HepG2 (cell line): ENCODE measurements around the gene EZH1. TPM values are rescaled to one million over a fixed set of nuclear protein-coding genes. Genes with fewer than 3 reads are reported as not detected.

Experiments
- ATAC-seq: fragments of 200-7000 bp; cut with Tn5 transposase; 3 replicates; pipeline ENCODE4 v1.9.1; 2020; ENCODE audit warnings: mild to moderate bottlenecking, moderate library complexity
- BruUV-seq: library from RNA; stranded (reverse); fragments of 400-500 nt; replicated peaks from 2 replicates; lab custom pipeline; 2021; lab: Mats Ljungman, UMichigan
- CTCF ChIA-PET: fragments of 300-600 bp; formaldehyde crosslinking; extraction: SDS; loops from one replicate; lab custom pipeline; 2021; ENCODE audit warnings: low total read pairs, inconsistent platforms, low intra/inter-chr PET ratio; lab: Yijun Ruan, JAX
- POLR2A ChIA-PET: fragments of 350-600 bp; sonication (Branson Sonifier 250); formaldehyde crosslinking; loops from one replicate; lab custom pipeline; 2020; ENCODE audit warnings: antibody characterized with exemption, inconsistent platforms; lab: Yijun Ruan, JAX
- DNase-seq: peaks from one replicate; pipeline ENCODE4 v3.0.0-alpha.2; 2015; ENCODE audit warnings: low spot score
- FAIRE-seq: peaks from 3 replicates; lab custom pipeline; 2011; peaks lifted over from hg19 to GRCh38; lab: Jason Lieb, UNC
- H2AFZ ChIP-seq: one replicate; pipeline ENCODE4 v1.6.1; 2011; ENCODE audit warnings: low read length, inconsistent platforms
- H3K27ac ChIP-seq: fragments of 300-600 bp; 3 replicates; pipeline ENCODE4 v1.8.0; 2011; ENCODE audit warnings: mixed run types, mild to moderate bottlenecking, mixed read lengths, low read length, inconsistent platforms; ENCODE audit not compliant: insufficient read depth; ENCODE audit errors: extremely low read length
- H3K27me3 ChIP-seq, 2 experiments: fragments of 200-600 bp in 1 of 2; 2 replicates in 1 of 2; 3 replicates in 1 of 2; pipeline versions ENCODE4 v1.6.0 to v1.8.0; 2011; ENCODE audit warnings: low read length in 2 of 2, mild to moderate bottlenecking in 2 of 2, moderate library complexity in 2 of 2, inconsistent platforms in 1 of 2; ENCODE audit not compliant: insufficient read depth in 2 of 2, control insufficient read depth in 1 of 2
- H3K36me3 ChIP-seq, 2 experiments: fragments of 200-600 bp in 1 of 2; replicated peaks in 1 of 2; 2 replicates in 1 of 2; 3 replicates in 1 of 2; pipeline versions ENCODE4 v1.5.1 to v1.8.0; 2011; ENCODE audit warnings: low read length in 2 of 2, inconsistent platforms in 1 of 2; ENCODE audit not compliant: insufficient read depth in 2 of 2, control insufficient read depth in 1 of 2
- H3K4me1 ChIP-seq: 2 replicates; pipeline ENCODE4 v1.5.1; 2012; ENCODE audit warnings: low read length, inconsistent platforms; ENCODE audit not compliant: insufficient read depth
- H3K4me2 ChIP-seq: 2 replicates; pipeline ENCODE4 v1.6.0; 2011; ENCODE audit warnings: low read depth, low read length, inconsistent platforms
- H3K4me3 ChIP-seq, 3 experiments: fragments of 200-600 bp in 1 of 3; sonication (generic), shearing (Covaris generic) in 1 of 3; replicated peaks in 1 of 3; 2 replicates each; pipeline ENCODE4 v1.5.1; 2011 to 2016; ENCODE audit warnings: low read length in 3 of 3, inconsistent platforms in 2 of 3, low read depth in 2 of 3, mild to moderate bottlenecking in 2 of 3, control low read depth in 1 of 3, mixed read lengths in 1 of 3; ENCODE audit not compliant: insufficient read depth in 1 of 3
- H3K79me2 ChIP-seq: one replicate; pipeline ENCODE4 v1.6.1; 2011; ENCODE audit warnings: low read length, inconsistent platforms; ENCODE audit not compliant: insufficient read depth
- H3K9ac ChIP-seq: 2 replicates; pipeline ENCODE4 v1.6.0; 2011; ENCODE audit warnings: mild to moderate bottlenecking, low read depth, low read length, inconsistent platforms; ENCODE audit not compliant: insufficient read depth
- H3K9me3 ChIP-seq: 2 replicates; pipeline ENCODE4 v1.5.1; 2012; ENCODE audit warnings: mild to moderate bottlenecking, low read length
- H4K20me1 ChIP-seq: 2 replicates; pipeline ENCODE4 v1.6.0; 2011; ENCODE audit warnings: inconsistent platforms, mild to moderate bottlenecking, low read length, moderate library complexity; ENCODE audit not compliant: insufficient read depth
- FOSL2 ChIP-seq: sonication (generic); formaldehyde crosslinking; IDR thresholded peaks from 2 replicates; pipeline ENCODE4 v1.4.0; 2020; ENCODE audit warnings: missing genetic modification reagents
- GATAD1 ChIP-seq: IDR thresholded peaks from 2 replicates; pipeline ENCODE4 v1.6.1; 2016; ENCODE audit warnings: missing genetic modification reagents, missing compliant biosample characterization
- KLF13 ChIP-seq: sonication (generic); formaldehyde crosslinking; IDR thresholded peaks from 2 replicates; pipeline ENCODE4 v1.4.0; 2020; ENCODE audit warnings: mild to moderate bottlenecking, missing genetic modification reagents
- PAF1 ChIP-seq: IDR thresholded peaks from 2 replicates; pipeline ENCODE4 v1.6.1; 2016; ENCODE audit warnings: missing genetic modification reagents, missing compliant biosample characterization
- POLR2A ChIP-seq, 2 experiments: IDR thresholded peaks; 2 replicates each; pipeline ENCODE4 v1.6.1; 2011; ENCODE audit warnings: low read depth in 2 of 2, low read length in 2 of 2, mild to moderate bottlenecking in 1 of 2, moderate library complexity in 1 of 2; ENCODE audit not compliant: insufficient read depth in 1 of 2
- RAD21 ChIP-seq: fragments of 450-650 bp; formaldehyde crosslinking; IDR thresholded peaks from 2 replicates; pipeline ENCODE4 v1.5.0; 2020; ENCODE audit warnings: mild to moderate bottlenecking
- SALL1 ChIP-seq: sonication (generic); formaldehyde crosslinking; IDR thresholded peaks from 2 replicates; pipeline ENCODE4 v1.8.0; 2022; ENCODE audit warnings: mild to moderate bottlenecking, missing genetic modification reagents
- ZNF253 ChIP-seq: sonication (generic); formaldehyde crosslinking; IDR thresholded peaks from 2 replicates; pipeline ENCODE4 v1.8.0; 2022; ENCODE audit warnings: mild to moderate bottlenecking, missing genetic modification reagents, borderline replicate concordance
- ZNF510 ChIP-seq: sonication (generic); formaldehyde crosslinking; IDR thresholded peaks from 2 replicates; pipeline ENCODE4 v1.4.0; 2020; ENCODE audit warnings: low read depth, mild to moderate bottlenecking, missing genetic modification reagents
- ZNF652 ChIP-seq: IDR thresholded peaks from 2 replicates; pipeline ENCODE4 v1.6.1; 2016; ENCODE audit warnings: low read depth, borderline replicate concordance
- WGBS: methylation state at CpG from one replicate; pipeline ENCODE4 v1.1.6; 2017; ENCODE audit warnings: low lambda C conversion rate; 5-methylcytosine and 5-hydroxymethylcytosine counted together
- in situ Hi-C: cut with HindIII; loops from 2 replicates; pipeline ENCODE4 v1.10.0; 2017; ENCODE audit warnings: low pct_unique_long_range_greater_than_20kb; ENCODE audit not compliant: extremely low pct_ligation_motif_present
- intact Hi-C: fragments of 100-400 bp; cut with micrococcal nuclease; formaldehyde crosslinking; loops from one replicate; pipeline ENCODE4 v1.10.0; 2022; ENCODE audit not compliant: unreplicated experiment
- polyA plus RNA-seq, 8 experiments: library from polyadenylated mRNA; depleted of rRNA in 3 of 8; stranded (reverse) in 7 of 8; unstranded in 1 of 8; fragments of >200 nt; fragmentation: Illumina TruSeq in 4 of 8; extraction: Trizol in 4 of 8; gene quantifications; 2 replicates each; pipeline versions ENCODE4 v1.2.1 to v1.2.3, GENCODE V29; 2011 to 2016; ENCODE audit warnings: low read depth in 4 of 8, missing spikeins in 1 of 8, mixed read lengths in 1 of 8; ENCODE audit not compliant: insufficient read depth in 1 of 8
- total RNA-seq, 5 experiments: library from RNA; depleted of rRNA; stranded (reverse); fragments of >200 nt; fragmentation: Illumina TruSeq; extraction: Trizol; gene quantifications; 2 replicates each; pipeline ENCODE4 v1.2.3, GENCODE V29; 2016; ENCODE audit warnings: low read depth in 1 of 5
- TF ChIP-seq, protein P1 (sequence below): sonication (generic); formaldehyde crosslinking; IDR thresholded peaks from 2 replicates; pipeline ENCODE4 v1.4.0; 2020; ENCODE audit warnings: missing genetic modification reagents
- TF ChIP-seq, protein P2 (sequence below): sonication (generic); formaldehyde crosslinking; IDR thresholded peaks from 2 replicates; pipeline ENCODE4 v1.9.0; 2022; ENCODE audit warnings: low read depth, missing genetic modification reagents

The EZH1 gene
- total and polyA plus RNA-seq, 2 of the 13 experiments (the other 11 are each of a cell fraction or from before 2014, with no cell fraction given), result 11.6 to 24.0 TPM

DNA sequence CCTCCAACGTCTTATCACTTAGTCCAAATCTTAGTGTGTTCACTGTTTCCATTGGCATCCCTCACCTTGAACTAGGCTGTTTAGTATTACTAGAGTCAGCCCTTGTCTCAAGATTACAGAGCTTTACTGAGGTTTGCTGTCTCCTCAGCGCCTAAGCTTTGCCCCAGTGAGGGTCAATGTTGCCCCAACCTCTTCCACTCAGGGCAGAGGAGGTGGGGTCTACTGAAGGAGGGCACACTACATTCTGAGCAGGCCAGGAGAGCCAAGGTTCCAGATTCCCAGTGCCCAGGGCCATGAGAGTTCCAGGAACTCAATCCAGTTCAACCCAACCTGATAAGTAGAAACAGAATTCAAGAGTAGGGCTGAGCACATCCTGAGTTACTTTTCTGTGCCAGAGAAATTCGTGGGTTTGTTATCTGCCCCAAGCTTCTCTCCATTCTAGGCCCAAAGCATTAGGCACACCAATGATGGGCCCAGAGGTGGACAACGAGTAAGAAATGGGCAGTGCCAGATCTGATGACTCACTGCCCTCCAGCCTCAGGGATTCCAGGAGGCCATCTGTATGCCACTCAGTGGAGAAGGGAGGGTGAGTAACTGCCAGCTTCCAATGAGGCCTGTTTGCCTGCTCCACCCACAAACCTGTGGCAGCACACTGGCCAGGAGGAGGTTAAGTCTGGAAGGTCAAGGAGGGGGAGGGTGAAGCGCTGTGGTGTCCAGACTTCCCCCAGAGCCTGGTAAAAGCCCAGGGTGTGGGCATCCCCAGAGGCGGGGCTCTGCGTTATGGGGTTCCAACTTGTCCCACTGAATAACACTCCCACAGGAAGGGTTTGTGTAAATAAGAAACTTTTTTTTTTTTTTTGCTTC, 77.5 kb downstream of the EZH1 start:
- FAIRE-seq, result no peak
- H3K36me3 ChIP-seq, result peaks cover 9 to 57% of the 10 kb centered on the region in 2 experiments

More for the DNA sequence above, 77.5 kb downstream of the EZH1 start:
- Histone ChIP-seq H3K4me3 (no peak overlapping the region), H3K4me2 (no peak overlapping the region), H3K9ac (no peak overlapping the region), H4K20me1 (no peaks in the 10 kb centered on the region), H3K79me2 (no peaks in the 10 kb centered on the region), H3K27me3 (no peaks in the 10 kb centered on the region), H2AFZ (no peak overlapping the region), H3K9me3 (no peaks in the 10 kb centered on the region), H3K4me1 (peaks cover 29% of the 10 kb centered on the region), H3K27ac (no peak overlapping the region)
- 69% methylated on average over 7 of the region's 7 CpGs for WGBS
- intact Hi-C loops, result no loop called here
- BruUV-seq, result TSS peak; percentile 10
- ATAC-seq (peak; percentile 26), DNase-seq (peak; percentile 47)
- POLR2A ChIA-PET, result interaction anchor here (0.8 to 4.4 kb wide), 7 partner anchors 8 to 100 kb away, joined by 3 to 38 read pairs (median 4); partner anchors contain the start of genes CNTNAP1, PLEKHH3 and TUBG2
- TF ChIP-seq ZNF253 (CRISPR knock-in tag) (no peak), RAD21 (CRISPR knock-in tag) (no peak), GATAD1 (CRISPR knock-in tag) (0 out of 2 replicates have a peak, but pooled peaks have one; percentile 9), ZNF652 (CRISPR knock-in tag) (peak; percentile 85), PAF1 (CRISPR knock-in tag) (peak; percentile 38; the same call in 1 of the 2 replicates), SALL1 (0 out of 2 replicates have a peak, but pooled peaks have one; percentile 30), FOSL2 (CRISPR knock-in tag) (peak; percentile 78), POLR2A (IDR thresholded peaks at IDR 0.05; ENCODE audit: insufficient read depth in 1 of 2, low read depth in 2 of 2, low read length in 2 of 2) (peak in 1 of 2 experiments; percentile 40; a peak in 1 of 4 replicates), ZNF510 (no peak), KLF13 (no peak)
- TF ChIP-seq, protein P1, sequence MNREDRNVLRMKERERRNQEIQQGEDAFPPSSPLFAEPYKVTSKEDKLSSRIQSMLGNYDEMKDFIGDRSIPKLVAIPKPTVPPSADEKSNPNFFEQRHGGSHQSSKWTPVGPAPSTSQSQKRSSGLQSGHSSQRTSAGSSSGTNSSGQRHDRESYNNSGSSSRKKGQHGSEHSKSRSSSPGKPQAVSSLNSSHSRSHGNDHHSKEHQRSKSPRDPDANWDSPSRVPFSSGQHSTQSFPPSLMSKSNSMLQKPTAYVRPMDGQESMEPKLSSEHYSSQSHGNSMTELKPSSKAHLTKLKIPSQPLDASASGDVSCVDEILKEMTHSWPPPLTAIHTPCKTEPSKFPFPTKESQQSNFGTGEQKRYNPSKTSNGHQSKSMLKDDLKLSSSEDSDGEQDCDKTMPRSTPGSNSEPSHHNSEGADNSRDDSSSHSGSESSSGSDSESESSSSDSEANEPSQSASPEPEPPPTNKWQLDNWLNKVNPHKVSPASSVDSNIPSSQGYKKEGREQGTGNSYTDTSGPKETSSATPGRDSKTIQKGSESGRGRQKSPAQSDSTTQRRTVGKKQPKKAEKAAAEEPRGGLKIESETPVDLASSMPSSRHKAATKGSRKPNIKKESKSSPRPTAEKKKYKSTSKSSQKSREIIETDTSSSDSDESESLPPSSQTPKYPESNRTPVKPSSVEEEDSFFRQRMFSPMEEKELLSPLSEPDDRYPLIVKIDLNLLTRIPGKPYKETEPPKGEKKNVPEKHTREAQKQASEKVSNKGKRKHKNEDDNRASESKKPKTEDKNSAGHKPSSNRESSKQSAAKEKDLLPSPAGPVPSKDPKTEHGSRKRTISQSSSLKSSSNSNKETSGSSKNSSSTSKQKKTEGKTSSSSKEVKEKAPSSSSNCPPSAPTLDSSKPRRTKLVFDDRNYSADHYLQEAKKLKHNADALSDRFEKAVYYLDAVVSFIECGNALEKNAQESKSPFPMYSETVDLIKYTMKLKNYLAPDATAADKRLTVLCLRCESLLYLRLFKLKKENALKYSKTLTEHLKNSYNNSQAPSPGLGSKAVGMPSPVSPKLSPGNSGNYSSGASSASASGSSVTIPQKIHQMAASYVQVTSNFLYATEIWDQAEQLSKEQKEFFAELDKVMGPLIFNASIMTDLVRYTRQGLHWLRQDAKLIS (CRISPR knock-in tag), result no peak
- TF ChIP-seq, protein P2, sequence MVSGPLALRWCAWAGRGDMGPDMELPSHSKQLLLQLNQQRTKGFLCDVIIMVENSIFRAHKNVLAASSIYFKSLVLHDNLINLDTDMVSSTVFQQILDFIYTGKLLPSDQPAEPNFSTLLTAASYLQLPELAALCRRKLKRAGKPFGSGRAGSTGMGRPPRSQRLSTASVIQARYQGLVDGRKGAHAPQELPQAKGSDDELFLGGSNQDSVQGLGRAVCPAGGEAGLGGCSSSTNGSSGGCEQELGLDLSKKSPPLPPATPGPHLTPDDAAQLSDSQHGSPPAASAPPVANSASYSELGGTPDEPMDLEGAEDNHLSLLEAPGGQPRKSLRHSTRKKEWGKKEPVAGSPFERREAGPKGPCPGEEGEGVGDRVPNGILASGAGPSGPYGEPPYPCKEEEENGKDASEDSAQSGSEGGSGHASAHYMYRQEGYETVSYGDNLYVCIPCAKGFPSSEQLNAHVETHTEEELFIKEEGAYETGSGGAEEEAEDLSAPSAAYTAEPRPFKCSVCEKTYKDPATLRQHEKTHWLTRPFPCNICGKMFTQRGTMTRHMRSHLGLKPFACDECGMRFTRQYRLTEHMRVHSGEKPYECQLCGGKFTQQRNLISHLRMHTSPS (CRISPR knock-in tag), result 0 out of 2 replicates have a peak, but pooled peaks have one; percentile 50
- CTCF ChIA-PET, result no interaction called here
- in situ Hi-C loops, result no loop called here
